ENCODE results near the gene MINDY4B. TPM values are rescaled to one million over a fixed set of nuclear protein-coding genes. Genes with fewer than 3 reads are reported as not detected.

MINDY4B gene
- total RNA-seq: not detected

- DNase-seq (no peak), ATAC-seq (no peak)
- Mint-ChIP-seq H3K9me3 (ENCODE audit: low read depth) (no peaks in the 10 kb centered on the region), H3K4me3 (no peak within 1 kb of the TSS), H3K27me3 (peaks cover 64% of the 10 kb centered on the region), H3K36me3 (no peaks in the 10 kb centered on the region), H3K27ac (no peak within 1 kb of the TSS), H3K4me1 (no peaks in the 10 kb centered on the region)
- CTCF ChIA-PET: no interaction called here
Observed at GRCh38 chr3:150905339-150905738, at the start of gene MINDY4B. MINDY4B (minus strand) TSS chr3:150905439; CDS start chr3:150905439, 0 bp downstream.

GRCh38 chr3:150951923-150952322 is 46.7 kb upstream of the MINDY4B start:
- DNase-seq (no peak), ATAC-seq (no peak)
- Mint-ChIP-seq H3K4me1 (no peaks in the 10 kb centered on the region), H3K36me3 (no peaks in the 10 kb centered on the region), H3K9me3 (ENCODE audit: low read depth) (no peaks in the 10 kb centered on the region), H3K27ac (no peak overlapping the region), H3K4me3 (no peak overlapping the region), H3K27me3 (peaks cover 44% of the 10 kb centered on the region)
- CTCF ChIA-PET: no interaction called here

- Mint-ChIP-seq H3K4me1 (no peaks in the 10 kb centered on the region), H3K36me3 (no peaks in the 10 kb centered on the region), H3K27ac (no peak overlapping the region), H3K27me3 (peaks cover 30% of the 10 kb centered on the region), H3K9me3 (ENCODE audit: low read depth) (no peaks in the 10 kb centered on the region), H3K4me3 (no peak overlapping the region)
- no peak for ATAC-seq
- CTCF ChIA-PET: no interaction called here
- no peak for DNase-seq
Observed at GRCh38 chr3:150945226-150946032, 40.2 kb upstream of the MINDY4B start.

- Mint-ChIP-seq H3K27me3 (peaks cover 22% of the 10 kb centered on the region), H3K36me3 (no peaks in the 10 kb centered on the region), H3K4me3 (no peak overlapping the region), H3K9me3 (ENCODE audit: low read depth) (no peaks in the 10 kb centered on the region), H3K27ac (no peak overlapping the region), H3K4me1 (no peaks in the 10 kb centered on the region)
- ATAC-seq: no peak
- DNase-seq: no peak
- CTCF ChIA-PET: no interaction called here
Observed at GRCh38 chr3:150942221-150942620, 37.0 kb upstream of the MINDY4B start.

GRCh38 chr3:150936693-150937092 is 31.5 kb upstream of the MINDY4B start:
- no peak overlapping the region for H3K27ac Mint-ChIP-seq
- ATAC-seq: no peak
- DNase-seq: no peak
- peaks cover 9% of the 10 kb centered on the region for H3K4me1 Mint-ChIP-seq
- peaks cover 27% of the 10 kb centered on the region for H3K27me3 Mint-ChIP-seq
- no peaks in the 10 kb centered on the region for H3K9me3 Mint-ChIP-seq (ENCODE audit: low read depth)
- no peaks in the 10 kb centered on the region for H3K36me3 Mint-ChIP-seq
- CTCF ChIA-PET: interaction anchor here (1.0 kb wide), 1 partner anchor 217 kb away, joined by 3 read pairs; no protein-coding TSS in a partner anchor
- no peak overlapping the region for H3K4me3 Mint-ChIP-seq

- H3K9me3 Mint-ChIP-seq (ENCODE audit: low read depth): no peaks in the 10 kb centered on the region
- H3K4me1 Mint-ChIP-seq: peaks cover 9% of the 10 kb centered on the region
- no peaks in the 10 kb centered on the region for H3K36me3 Mint-ChIP-seq
- no peak for DNase-seq
- H3K27me3 Mint-ChIP-seq: peaks cover 31% of the 10 kb centered on the region
- H3K4me3 Mint-ChIP-seq: no peak overlapping the region
- peak; percentile 42 for ATAC-seq
- no peak overlapping the region for H3K27ac Mint-ChIP-seq
- CTCF ChIA-PET: no interaction called here
Observed at GRCh38 chr3:150933473-150933995, 28.3 kb upstream of the MINDY4B start.

- H3K27me3 Mint-ChIP-seq: peaks cover 34% of the 10 kb centered on the region
- no peaks in the 10 kb centered on the region for H3K9me3 Mint-ChIP-seq (ENCODE audit: low read depth)
- CTCF ChIA-PET: no interaction called here
- H3K4me3 Mint-ChIP-seq: no peak overlapping the region
- no peak overlapping the region for H3K27ac Mint-ChIP-seq
- ATAC-seq (no peak), DNase-seq (no peak)
- H3K36me3 Mint-ChIP-seq: no peaks in the 10 kb centered on the region
- H3K4me1 Mint-ChIP-seq: peaks cover 9% of the 10 kb centered on the region
Observed at GRCh38 chr3:150931745-150932144, 26.5 kb upstream of the MINDY4B start.

GRCh38 chr3:150930839-150931238 is 25.6 kb upstream of the MINDY4B start:
- DNase-seq (no peak), ATAC-seq (no peak)
- Mint-ChIP-seq H3K9me3 (ENCODE audit: low read depth) (no peaks in the 10 kb centered on the region), H3K4me3 (no peak overlapping the region), H3K27ac (no peak overlapping the region), H3K4me1 (peaks cover 11% of the 10 kb centered on the region), H3K36me3 (no peaks in the 10 kb centered on the region), H3K27me3 (peaks cover 34% of the 10 kb centered on the region)
- CTCF ChIA-PET: no interaction called here

GRCh38 chr3:150928234-150928633 is 23.0 kb upstream of the MINDY4B start:
- H3K36me3 Mint-ChIP-seq: no peaks in the 10 kb centered on the region
- H3K4me3 Mint-ChIP-seq: no peak overlapping the region
- H3K4me1 Mint-ChIP-seq: peaks cover 6% of the 10 kb centered on the region
- DNase-seq (no peak), ATAC-seq (no peak)
- CTCF ChIA-PET: no interaction called here
- peaks cover 41% of the 10 kb centered on the region for H3K27me3 Mint-ChIP-seq
- H3K9me3 Mint-ChIP-seq (ENCODE audit: low read depth): no peaks in the 10 kb centered on the region
- H3K27ac Mint-ChIP-seq: no peak overlapping the region

- no peaks in the 10 kb centered on the region for H3K9me3 Mint-ChIP-seq (ENCODE audit: low read depth)
- H3K27me3 Mint-ChIP-seq: peaks cover 35% of the 10 kb centered on the region
Observed at GRCh38 chr3:150926328-150926727, 21.1 kb upstream of the MINDY4B start.

GRCh38 chr3:150925751-150926201 is 20.5 kb upstream of the MINDY4B start:
- H3K27ac Mint-ChIP-seq: no peak overlapping the region
- CTCF ChIA-PET: interaction anchor here (0.7 to 3.5 kb wide), 7 partner anchors 12 to 221 kb away, joined by 3 to 22 read pairs (median 3); partner anchors contain the start of gene MED12L
- H3K4me3 Mint-ChIP-seq: peak overlapping the region; percentile 56
- ATAC-seq: peak; percentile 92
- peak; percentile 63 for DNase-seq
- H3K36me3 Mint-ChIP-seq: no peaks in the 10 kb centered on the region
- peaks cover 6% of the 10 kb centered on the region for H3K4me1 Mint-ChIP-seq
- peaks cover 30% of the 10 kb centered on the region for H3K27me3 Mint-ChIP-seq
- H3K9me3 Mint-ChIP-seq (ENCODE audit: low read depth): no peaks in the 10 kb centered on the region

More at GRCh38 chr3:150926328-150926727, 21.1 kb upstream of the MINDY4B start:
- CTCF ChIA-PET: interaction anchor here (0.9 to 3.5 kb wide), 6 partner anchors 121 to 220 kb away, joined by 3 to 22 read pairs (median 4); partner anchors contain the start of gene MED12L
- Mint-ChIP-seq H3K4me3 (no peak overlapping the region), H3K36me3 (no peaks in the 10 kb centered on the region), H3K4me1 (peaks cover 6% of the 10 kb centered on the region), H3K27ac (no peak overlapping the region)
- DNase-seq (no peak), ATAC-seq (no peak)

GRCh38 chr3:150922611-150923010 is 17.4 kb upstream of the MINDY4B start:
- H3K9me3 Mint-ChIP-seq (ENCODE audit: low read depth): no peaks in the 10 kb centered on the region
- DNase-seq: no peak
- no peaks in the 10 kb centered on the region for H3K36me3 Mint-ChIP-seq
- ATAC-seq: no peak
- H3K4me1 Mint-ChIP-seq: peaks cover 6% of the 10 kb centered on the region
- H3K27ac Mint-ChIP-seq: no peak overlapping the region
- no peak overlapping the region for H3K4me3 Mint-ChIP-seq
- peaks cover 42% of the 10 kb centered on the region for H3K27me3 Mint-ChIP-seq
- CTCF ChIA-PET: no interaction called here

GRCh38 chr3:150921209-150921608 is 16.0 kb upstream of the MINDY4B start:
- H3K9me3 Mint-ChIP-seq (ENCODE audit: low read depth): no peaks in the 10 kb centered on the region
- no peak for DNase-seq
- ATAC-seq: no peak
- H3K27ac Mint-ChIP-seq: no peak overlapping the region
- CTCF ChIA-PET: no interaction called here
- no peak overlapping the region for H3K4me3 Mint-ChIP-seq
- H3K4me1 Mint-ChIP-seq: peaks cover 6% of the 10 kb centered on the region
- no peaks in the 10 kb centered on the region for H3K36me3 Mint-ChIP-seq
- peaks cover 43% of the 10 kb centered on the region for H3K27me3 Mint-ChIP-seq

GRCh38 chr3:150920236-150920635 is 15.0 kb upstream of the MINDY4B start:
- CTCF ChIA-PET: no interaction called here
- ATAC-seq: no peak
- no peaks in the 10 kb centered on the region for H3K9me3 Mint-ChIP-seq (ENCODE audit: low read depth)
- H3K27ac Mint-ChIP-seq: no peak overlapping the region
- DNase-seq: no peak
- no peak overlapping the region for H3K4me3 Mint-ChIP-seq
- H3K27me3 Mint-ChIP-seq: peaks cover 37% of the 10 kb centered on the region
- no peaks in the 10 kb centered on the region for H3K36me3 Mint-ChIP-seq
- H3K4me1 Mint-ChIP-seq: no peaks in the 10 kb centered on the region
